HG02610 (cell line): ENCODE results near the gene TRIM32.

ENCODE experiments used
- ATAC-seq: cut with Tn5 transposase; IDR thresholded peaks from one replicate; pipeline ENCODE4 v1.9.1; 2021; ENCODE audit warnings: mild to moderate bottlenecking, moderate library complexity; ENCODE audit not compliant: unreplicated experiment

TRIM32 gene

DNA sequence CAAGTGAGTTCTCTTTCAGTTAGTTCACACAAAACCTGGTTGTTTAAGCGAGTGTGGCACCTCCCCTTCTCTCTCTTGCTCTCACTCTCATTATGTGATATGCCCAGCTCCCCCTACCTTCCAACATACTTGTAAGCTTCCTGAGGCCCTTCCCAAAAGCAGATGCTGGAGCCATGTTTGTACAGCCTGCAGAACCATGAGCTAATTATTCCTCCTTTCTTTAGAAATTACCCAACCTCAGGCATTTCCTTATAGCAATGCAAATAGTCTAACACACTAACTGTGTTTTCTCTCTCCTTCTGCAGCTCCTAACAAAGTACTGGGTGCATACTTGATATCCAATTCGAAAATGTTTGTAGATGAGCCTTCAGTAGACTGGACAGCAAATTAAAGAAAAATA, 62.7 kb downstream of the TRIM32 start:
- ATAC-seq = no peak

DNA sequence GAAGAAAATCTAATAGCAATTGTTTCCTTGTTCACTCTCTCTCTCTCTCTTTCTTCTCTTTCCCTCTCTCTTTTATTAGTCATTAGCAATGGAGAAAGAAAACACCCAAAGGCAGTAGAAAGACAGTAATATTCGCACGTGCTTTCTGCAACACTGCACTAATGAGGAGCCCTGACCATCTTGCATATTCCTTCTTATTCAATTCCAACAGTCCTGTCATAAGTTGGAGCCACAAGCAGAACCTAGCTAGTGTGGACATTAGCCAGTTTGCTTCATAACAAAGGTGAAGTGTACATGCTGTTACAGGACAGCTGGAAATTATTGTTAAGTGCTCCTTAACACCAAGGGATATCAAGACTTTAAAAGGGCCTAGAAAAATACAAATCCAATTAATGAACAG, 63.4 kb downstream of the TRIM32 start:
- no peak for ATAC-seq
